Endodermal cell (in vitro differentiated cells): ENCODE results near the gene BANF1. TPM values are rescaled to one million over a fixed set of nuclear protein-coding genes. Genes with fewer than 3 reads are reported as not detected.

ENCODE experiments used
- DNase-seq: peaks from one replicate; pipeline ENCODE4 v3.0.0-alpha.2; 2017
- H3K27ac ChIP-seq: 2 replicates; pipeline ENCODE4 v1.5.1; 2013; ENCODE audit warnings: mild to moderate bottlenecking, low read depth, low read length, moderate library complexity
- H3K27me3 ChIP-seq: 2 replicates; pipeline ENCODE4 v1.6.1; 2013; ENCODE audit warnings: mild to moderate bottlenecking, low read length, moderate library complexity; ENCODE audit not compliant: insufficient read depth, control insufficient read depth, poor library complexity, severe bottlenecking
- H3K36me3 ChIP-seq: 2 replicates; pipeline ENCODE4 v1.7.0; 2013; ENCODE audit warnings: mild to moderate bottlenecking, low read length, moderate library complexity; ENCODE audit not compliant: control insufficient read depth, insufficient read depth
- H3K4me1 ChIP-seq: one replicate; pipeline ENCODE4 v1.7.0; 2013; ENCODE audit warnings: low read length; ENCODE audit not compliant: control insufficient read depth, insufficient read depth
- H3K4me3 ChIP-seq: 2 replicates; pipeline ENCODE4 v1.5.1; 2013; ENCODE audit warnings: mild to moderate bottlenecking, low read length, moderate library complexity
- H3K9ac ChIP-seq: 2 replicates; pipeline ENCODE4 v1.6.1; 2013; ENCODE audit warnings: mild to moderate bottlenecking, low read length, moderate library complexity; ENCODE audit not compliant: poor library complexity, severe bottlenecking; ENCODE audit errors: extremely low read depth
- H3K9me3 ChIP-seq: 2 replicates; pipeline ENCODE4 v1.6.1; 2013; ENCODE audit warnings: mild to moderate bottlenecking, low read length, moderate library complexity; ENCODE audit not compliant: control insufficient read depth
- H3K27ac Mint-ChIP-seq: 2 replicates; pipeline ENCODE4 v1.8.0; 2020; ENCODE audit warnings: mixed read lengths
- H3K27me3 Mint-ChIP-seq: 2 replicates; pipeline ENCODE4 v1.8.0; 2021; ENCODE audit warnings: mild to moderate bottlenecking, mixed read lengths; ENCODE audit not compliant: insufficient read depth
- H3K36me3 Mint-ChIP-seq: 2 replicates; pipeline ENCODE4 v1.8.0; 2020; ENCODE audit warnings: low read depth, mixed read lengths
- H3K4me1 Mint-ChIP-seq: 2 replicates; pipeline ENCODE4 v1.8.0; 2020; ENCODE audit warnings: mixed read lengths
- H3K4me3 Mint-ChIP-seq: 2 replicates; pipeline ENCODE4 v1.8.0; 2020; ENCODE audit warnings: mild to moderate bottlenecking, moderate library complexity, mixed read lengths
- H3K9me3 Mint-ChIP-seq: 2 replicates; pipeline ENCODE4 v1.8.0; 2020; ENCODE audit warnings: mild to moderate bottlenecking, mixed read lengths
- CTCF ChIP-seq: fragments of 200-600 bp; sonication (generic); conservative IDR thresholded peaks from 2 replicates; pipeline ENCODE4 v1.5.0; 2021; ENCODE audit warnings: antibody characterized with exemption, mild to moderate bottlenecking
- WGBS, 2 experiments: methylation state at CpG; one replicate each; pipeline versions ENCODE4 v1.1.5 to v1.1.7; 2013; ENCODE audit warnings: missing lambda C conversion rate in 2 of 2, mixed read lengths in 1 of 2; ENCODE audit not compliant: insufficient coverage in 1 of 2, insufficient read length in 1 of 2; 5-methylcytosine and 5-hydroxymethylcytosine counted together
- long read RNA-seq, 4 experiments: library from polyadenylated mRNA in 2 of 4; library from RNA in 1 of 4; library from capped mRNA in 1 of 4; stranded (forward) in 3 of 4; unstranded in 1 of 4; transcript quantifications; one replicate each; pipeline ENCODE4 v2.0.0, GENCODE V29; 2020 to 2021; ENCODE audit warnings: inconsistent platforms in 1 of 4
- polyA plus RNA-seq, 2 experiments: library from polyadenylated mRNA; stranded (reverse); fragments of 50-300 nt; gene quantifications; one replicate each; pipeline ENCODE4 v1.2.3, GENCODE V29; 2013
- total RNA-seq, 2 donors: library from RNA; stranded (reverse); fragmentation: NEBNext Ultra II Directional in 1 of 2; extraction: Animal tissue kit (Norgen Biotek cat#: 25700) in 1 of 2; gene quantifications; 2 replicates in 1 of 2; 3 replicates in 1 of 2; pipeline ENCODE4 v1.2.1, GENCODE V29; 2021

The BANF1 gene
- total RNA-seq = 100 to 1,000 TPM; 348 to 409 TPM
- polyA plus RNA-seq (2013, experiment 1 of 2) = 204 TPM
- 191 TPM for polyA plus RNA-seq (2013, experiment 2 of 2)
- long read RNA-seq, experiment 1, transcript BANF1-202 (3 exons, 946 nt) = minor isoform, 24 of 199 reads
- long read RNA-seq, experiment 1, transcript BANF1-208 (3 exons, 1,135 nt) = minor isoform, 7 of 199 reads
- long read RNA-seq, experiment 1, transcript BANF1-201 (3 exons, 1,155 nt) = major isoform, 115 of 199 reads
- long read RNA-seq, experiment 1, partial matches to known transcripts = 49 of 199 reads
- long read RNA-seq, experiment 1, other reads (novel, unspliced or antisense) = 4 of 199 reads
- long read RNA-seq, experiment 2, transcript BANF1-202 (3 exons, 946 nt) = minor isoform, 18 of 154 reads
- long read RNA-seq, experiment 2, transcript BANF1-201 (3 exons, 1,155 nt) = major isoform, 119 of 154 reads
- long read RNA-seq, experiment 2, transcript BANF1-208 (3 exons, 1,135 nt) = minor isoform, 5 of 154 reads
- long read RNA-seq, experiment 2, partial matches to known transcripts = 8 of 154 reads
- long read RNA-seq, experiment 2, other reads (novel, unspliced or antisense) = 3 of 154 reads
- long read RNA-seq, experiment 3, transcript BANF1-202 (3 exons, 946 nt) = minor isoform, 18 of 93 reads
- long read RNA-seq, experiment 3, transcript BANF1-208 (3 exons, 1,135 nt) = minor isoform, 5 of 93 reads
- long read RNA-seq, experiment 3, transcript BANF1-201 (3 exons, 1,155 nt) = major isoform, 58 of 93 reads
- long read RNA-seq, experiment 3, partial matches to known transcripts = 6 of 93 reads
- long read RNA-seq, experiment 3, other reads (novel, unspliced or antisense) = 5 of 93 reads
- long read RNA-seq, experiment 4, transcript BANF1-201 (3 exons, 1,155 nt) = minor isoform, 25 of 140 reads
- long read RNA-seq, experiment 4, transcript BANF1-208 (3 exons, 1,135 nt) = minor isoform, 29 of 140 reads
- long read RNA-seq, experiment 4, transcript BANF1-202 (3 exons, 946 nt) = major isoform, 80 of 140 reads
- long read RNA-seq, experiment 4, partial matches to known transcripts = 1 of 140 reads
- long read RNA-seq, experiment 4, other reads (novel, unspliced or antisense) = 3 of 140 reads

- TF ChIP-seq CTCF = no peak
- Mint-ChIP-seq H3K9me3 (no peaks in the 10 kb centered on the region), H3K4me3 (peak within 1 kb of the TSS; percentile 94), H3K36me3 (peaks cover 52% of the 10 kb centered on the region), H3K4me1 (peaks cover 30% of the 10 kb centered on the region), H3K27ac (peak within 1 kb of the TSS; percentile 99), H3K27me3 (no peaks in the 10 kb centered on the region)
- H3K27ac ChIP-seq = peak within 1 kb of the TSS; percentile 98
- H3K9ac ChIP-seq = peak within 1 kb of the TSS; percentile 68
- H3K27me3 ChIP-seq = no peaks in the 10 kb centered on the region
- H3K4me1 ChIP-seq = peaks cover 18% of the 10 kb centered on the region
- peak within 1 kb of the TSS; percentile 94 for H3K4me3 ChIP-seq
- peaks cover 56% of the 10 kb centered on the region for H3K36me3 ChIP-seq
- no peaks in the 10 kb centered on the region for H3K9me3 ChIP-seq
- peak; percentile 98 for DNase-seq
- WGBS, 2 experiments = 0% methylated on average over 28 to 55 of the region's 55 CpGs
These were observed at the start of gene BANF1, which contains the start of gene EIF1AD for GRCh38 chr11:66001942-66002647. BANF1 (plus strand) TSS chr11:66002503; CDS start chr11:66003251, 748 bp downstream. EIF1AD (minus strand) TSS chr11:66002157; CDS start chr11:66000389, 1,768 bp downstream.

- Histone ChIP-seq H3K4me1 (no peaks in the 10 kb centered on the region), H3K9ac (no peak overlapping the region), H3K27ac (no peak overlapping the region), H3K4me3 (no peak overlapping the region), H3K9me3 (no peaks in the 10 kb centered on the region), H3K36me3 (no peaks in the 10 kb centered on the region), H3K27me3 (no peaks in the 10 kb centered on the region)
- Mint-ChIP-seq H3K27ac (no peak overlapping the region), H3K36me3 (no peaks in the 10 kb centered on the region), H3K27me3 (no peaks in the 10 kb centered on the region), H3K4me1 (no peaks in the 10 kb centered on the region), H3K9me3 (no peaks in the 10 kb centered on the region), H3K4me3 (no peak overlapping the region)
- TF ChIP-seq CTCF = no peak
- DNase-seq = no peak
- 90 to 95% methylated on average over 4 to 20 of the region's 20 CpGs for WGBS, 2 experiments
These were observed 48.8 kb upstream of the BANF1 start for GRCh38 chr11:65953471-65953870.

GRCh38 chr11:65954771-65955170 lies 47.5 kb upstream of the BANF1 start:
- H3K27ac ChIP-seq = no peak overlapping the region
- 91 to 95% methylated on average over 7 to 8 of the region's 8 CpGs for WGBS, 2 experiments
- no peak overlapping the region for H3K4me3 ChIP-seq
- Mint-ChIP-seq H3K36me3 (no peaks in the 10 kb centered on the region), H3K9me3 (no peaks in the 10 kb centered on the region), H3K27me3 (no peaks in the 10 kb centered on the region), H3K4me1 (no peaks in the 10 kb centered on the region), H3K4me3 (no peak overlapping the region), H3K27ac (peak overlapping the region; percentile 55)
- H3K4me1 ChIP-seq = no peaks in the 10 kb centered on the region
- H3K36me3 ChIP-seq = no peaks in the 10 kb centered on the region
- H3K9ac ChIP-seq = no peak overlapping the region
- no peaks in the 10 kb centered on the region for H3K9me3 ChIP-seq
- H3K27me3 ChIP-seq = no peaks in the 10 kb centered on the region
- no peak for DNase-seq
- TF ChIP-seq CTCF = no peak
